Keratinocyte (primary cell): ENCODE results near the gene GOLGA5. TPM values are rescaled to one million over a fixed set of nuclear protein-coding genes. Genes with fewer than 3 reads are reported as not detected.

Source experiments
- DNase-seq: peaks from one replicate; pipeline ENCODE4 v3.0.0-alpha.2; 2011; ENCODE audit warnings: low read depth, missing footprints, low spot score
- FAIRE-seq: peaks from 2 replicates; lab custom pipeline; 2011; peaks lifted over from hg19 to GRCh38; lab: Jason Lieb, UNC
- H2AFZ ChIP-seq: 2 replicates; pipeline ENCODE4 v1.6.0; 2012; ENCODE audit warnings: low read length, control low read depth, inconsistent platforms; ENCODE audit not compliant: control insufficient read depth
- H3K27ac ChIP-seq: 2 replicates; pipeline ENCODE4 v1.5.1; 2011; ENCODE audit warnings: low read length; ENCODE audit not compliant: control insufficient read depth, insufficient read depth
- H3K27me3 ChIP-seq: 3 replicates; pipeline ENCODE4 v1.6.0; 2011; ENCODE audit warnings: low read length; ENCODE audit not compliant: control insufficient read depth, insufficient read depth; ENCODE audit errors: extremely low read depth
- H3K36me3 ChIP-seq, 2 experiments: 2 replicates in 1 of 2; 3 replicates in 1 of 2; pipeline ENCODE4 v1.5.1; 2011; ENCODE audit warnings: low read length in 2 of 2, mild to moderate bottlenecking in 1 of 2; ENCODE audit not compliant: control insufficient read depth in 2 of 2, insufficient read depth in 2 of 2; ENCODE audit errors: extremely low read depth in 1 of 2
- H3K4me1 ChIP-seq: 3 replicates; pipeline ENCODE4 v1.5.1; 2011; ENCODE audit warnings: low read length; ENCODE audit not compliant: control insufficient read depth, insufficient read depth; ENCODE audit errors: extremely low read depth
- H3K4me2 ChIP-seq: 3 replicates; pipeline ENCODE4 v1.6.0; 2011; ENCODE audit warnings: low read depth, low read length; ENCODE audit not compliant: control insufficient read depth, insufficient read depth; ENCODE audit errors: extremely low read depth
- H3K4me3 ChIP-seq, 3 experiments: fragments of 200-600 bp in 1 of 3; sonication (generic) in 1 of 3; 2 replicates in 2 of 3; 3 replicates in 1 of 3; pipeline ENCODE4 v1.5.1; 2011 to 2016; ENCODE audit warnings: low read length in 3 of 3, mild to moderate bottlenecking in 3 of 3, control low read depth in 2 of 3, inconsistent platforms in 1 of 3, low read depth in 1 of 3, mixed read lengths in 1 of 3, mixed run types in 1 of 3, moderate library complexity in 1 of 3; ENCODE audit not compliant: control insufficient read depth in 2 of 3, insufficient read depth in 2 of 3; ENCODE audit errors: extremely low read depth in 1 of 3
- H3K79me2 ChIP-seq: 2 replicates; pipeline ENCODE4 v1.6.0; 2012; ENCODE audit warnings: low read length; ENCODE audit not compliant: control insufficient read depth, insufficient read depth
- H3K9ac ChIP-seq: 3 replicates; pipeline ENCODE4 v1.6.0; 2011; ENCODE audit warnings: low read length; ENCODE audit not compliant: control insufficient read depth, insufficient read depth; ENCODE audit errors: extremely low read depth
- H3K9me1 ChIP-seq: 3 replicates; pipeline ENCODE4 v1.6.0; 2011; ENCODE audit warnings: low read length; ENCODE audit not compliant: control insufficient read depth, insufficient read depth; ENCODE audit errors: extremely low read depth
- H3K9me3 ChIP-seq: 2 replicates; pipeline ENCODE4 v1.5.1; 2012; ENCODE audit warnings: low read depth, low read length; ENCODE audit not compliant: control insufficient read depth
- H4K20me1 ChIP-seq: 3 replicates; pipeline ENCODE4 v1.6.0; 2011; ENCODE audit warnings: low read length; ENCODE audit not compliant: control insufficient read depth, insufficient read depth; ENCODE audit errors: extremely low read depth
- CTCF ChIP-seq, 3 experiments: IDR thresholded peaks in 1 of 3; conservative IDR thresholded peaks in 1 of 3; optimal IDR thresholded peaks in 1 of 3; 2 replicates in 2 of 3; 3 replicates in 1 of 3; pipeline versions ENCODE3 to v1.5.1; 2011; ENCODE audit warnings: low read length in 3 of 3, mild to moderate bottlenecking in 3 of 3, moderate library complexity in 2 of 3, control low read depth in 1 of 3, inconsistent platforms in 1 of 3; ENCODE audit not compliant: insufficient read depth in 2 of 3; ENCODE audit errors: extremely low read depth in 1 of 3
- EZH2 ChIP-seq: IDR thresholded peaks from one replicate; pipeline ENCODE4 v1.6.1; 2012; ENCODE audit warnings: inconsistent platforms, mild to moderate bottlenecking, low read length, moderate library complexity
- dilution Hi-C: fragments of 300-500 bp; cut with MboI; formaldehyde crosslinking; loops from one replicate; pipeline ENCODE4 v1.7.0; 2020; ENCODE audit warnings: low sequenced_read_pairs; ENCODE audit not compliant: extremely low pct_ligation_motif_present
- polyA plus RNA-seq, 5 experiments: library from polyadenylated mRNA; depleted of rRNA in 3 of 5; stranded (reverse) in 3 of 5; stranded (forward) in 1 of 5; unstranded in 1 of 5; fragments of >200 nt; gene quantifications; 1 replicate in 1 of 5; 2 replicates in 3 of 5; 3 replicates in 1 of 5; pipeline versions ENCODE4 v1.2.1 to v1.2.3, GENCODE V29; 2011 to 2012; ENCODE audit warnings: missing spikeins in 2 of 5, low read depth in 1 of 5, low replicate concordance in 1 of 5

Gene GOLGA5
- polyA plus RNA-seq, 1 donor (not counting 4 experiments of a cell fraction or from before 2014, with no cell fraction given) = 37.8 TPM

GRCh38 chr14:92841930-92842329 lies 47.8 kb downstream of the GOLGA5 start:
- Histone ChIP-seq H3K27ac (no peak overlapping the region), H3K4me3 (no peak overlapping the region), H3K27me3 (no peaks in the 10 kb centered on the region), H3K4me2 (no peak overlapping the region), H3K9me1 (no peaks in the 10 kb centered on the region), H3K4me1 (peaks cover 8% of the 10 kb centered on the region), H3K36me3 (peaks cover 5 to 17% of the 10 kb centered on the region in 2 experiments), H4K20me1 (no peaks in the 10 kb centered on the region), H3K79me2 (no peaks in the 10 kb centered on the region), H3K9ac (no peak overlapping the region), H3K9me3 (no peaks in the 10 kb centered on the region), H2AFZ (no peak overlapping the region)
- no peak for TF ChIP-seq EZH2
- TF ChIP-seq CTCF (optimal IDR thresholded peaks at IDR 0.05 in 1 of 3, IDR thresholded peaks at IDR 0.05 in 1 of 3, conservative IDR thresholded peaks at IDR 0.05 in 1 of 3; ENCODE audit: extremely low read depth in 1 of 3, insufficient read depth in 2 of 3, low read length in 3 of 3) = no peak
- DNase-seq = no peak
- dilution Hi-C loops = no loop called here
- FAIRE-seq = no peak

GRCh38 chr14:92844204-92844603 lies 50.1 kb downstream of the GOLGA5 start:
- Histone ChIP-seq H3K36me3 (peaks cover 2 to 8% of the 10 kb centered on the region in 2 experiments), H2AFZ (no peak overlapping the region), H3K9me1 (no peaks in the 10 kb centered on the region), H3K4me2 (no peak overlapping the region), H3K4me3 (no peak overlapping the region), H3K9me3 (no peaks in the 10 kb centered on the region), H3K27me3 (no peaks in the 10 kb centered on the region), H3K79me2 (no peaks in the 10 kb centered on the region), H3K27ac (no peak overlapping the region), H3K9ac (no peak overlapping the region), H4K20me1 (no peaks in the 10 kb centered on the region), H3K4me1 (peaks cover 9% of the 10 kb centered on the region)
- FAIRE-seq (no peak), DNase-seq (no peak)
- no peak for TF ChIP-seq EZH2
- TF ChIP-seq CTCF (optimal IDR thresholded peaks at IDR 0.05 in 1 of 3, IDR thresholded peaks at IDR 0.05 in 1 of 3, conservative IDR thresholded peaks at IDR 0.05 in 1 of 3; ENCODE audit: extremely low read depth in 1 of 3, insufficient read depth in 2 of 3, low read length in 3 of 3) = no peak
- dilution Hi-C loops = no loop called here
